ENCODE measurements around the gene ARFIP1. TPM values are rescaled to one million over a fixed set of nuclear protein-coding genes. Genes with fewer than 3 reads are reported as not detected.

ARFIP1 gene
- total and polyA plus RNA-seq, 12 donors = 7.4 to 18.7 (median 14.9) TPM

DNA sequence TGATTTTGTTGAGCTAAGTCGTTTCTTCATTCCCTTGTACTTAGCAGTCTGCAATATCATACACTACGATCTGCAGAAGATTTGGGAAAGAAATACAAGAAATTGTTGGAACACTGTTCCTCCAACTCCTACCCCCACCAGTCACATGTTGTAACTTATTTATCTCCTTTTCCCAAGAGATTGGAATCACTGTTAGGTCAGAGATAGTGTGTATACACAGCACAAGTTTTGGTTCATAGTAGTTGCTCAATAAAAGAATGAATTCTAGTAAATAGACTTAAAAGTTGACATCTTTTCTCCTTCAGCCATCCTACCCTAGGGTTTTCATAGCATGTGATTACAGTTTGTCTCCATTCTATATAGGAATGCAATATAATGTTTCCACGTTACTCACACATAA lies 68.8 kb downstream of the ARFIP1 start:
- intact Hi-C loops (cut with DNase I) = loop anchor here in 6 of 10 donors (1.0 to 5.0 kb wide), 4 partner anchors 234 to 279 kb away; no protein-coding TSS in a partner anchor
- Histone ChIP-seq H3K4me3 (no peak overlapping the region), H3K27ac (no peak overlapping the region), H3K9me3 (peaks cover 0 to 18% (median 13%) of the 10 kb centered on the region in 11 donors), H3K27me3 (no peaks in the 10 kb centered on the region), H3K36me3 (no peaks in the 10 kb centered on the region), H3K4me1 (peaks cover 0 to 20% (median 17%) of the 10 kb centered on the region in 9 donors)
- ATAC-seq (no peak), DNase-seq (no peak)
- TF ChIP-seq CTCF (IDR thresholded peaks at IDR 0.05) = no peak
- 98% methylated on average over 3 of the region's 3 CpGs for WGBS, 2 donors

GRCh38 chr4:152849350-152849749 lies 69.6 kb downstream of the ARFIP1 start:
- intact Hi-C loops (cut with DNase I) = loop anchor here in 6 of 10 donors (5.0 kb wide), 3 partner anchors 233 to 278 kb away; no protein-coding TSS in a partner anchor

DNA sequence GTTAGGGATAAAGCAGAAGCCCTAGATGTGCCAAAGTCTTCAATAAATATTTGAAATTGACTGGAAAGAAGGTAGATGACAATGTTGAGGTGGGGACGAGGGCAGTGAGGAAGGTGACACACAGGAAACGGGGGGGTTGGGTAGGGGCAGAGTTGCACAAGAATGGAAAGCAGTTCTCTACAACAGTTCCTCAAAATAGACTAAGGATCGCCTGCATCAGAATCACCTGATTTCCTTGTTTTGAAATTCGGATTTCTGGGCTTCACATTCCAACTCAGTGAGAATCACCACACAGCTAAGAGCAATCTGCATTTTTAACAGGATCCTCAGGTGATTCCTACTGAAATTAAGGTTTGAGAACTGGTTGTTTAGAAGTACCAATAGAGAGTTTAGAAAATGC lies 70.6 kb downstream of the ARFIP1 start:
- DNase-seq (peak in 1 of 2 donors; percentile 31), ATAC-seq (peak; percentile 62 to 95 (median 85))
- intact Hi-C loops (cut with DNase I) = loop anchor here in 1 of 10 donors (2.0 kb wide), 1 partner anchor 234 kb away; no protein-coding TSS in a partner anchor
- WGBS, 2 donors = 14 to 17% methylated on average over 4 of the region's 4 CpGs
- H3K9me3 ChIP-seq = peaks cover 0 to 29% (median 20%) of the 10 kb centered on the region in 11 donors
- no peak overlapping the region for H3K4me3 ChIP-seq
- H3K4me1 ChIP-seq = peaks cover 0 to 20% (median 17%) of the 10 kb centered on the region in 9 donors
- H3K36me3 ChIP-seq = no peaks in the 10 kb centered on the region
- no peak for TF ChIP-seq CTCF (IDR thresholded peaks at IDR 0.05)
- peak overlapping the region in 6 of 10 donors; percentile 2 to 70 (median 23) for H3K27ac ChIP-seq
- no peaks in the 10 kb centered on the region for H3K27me3 ChIP-seq

More at GRCh38 chr4:152849350-152849749, 69.6 kb downstream of the ARFIP1 start:
- DNase-seq = no peak
- Histone ChIP-seq H3K4me3 (no peak overlapping the region), H3K27me3 (no peaks in the 10 kb centered on the region), H3K9me3 (peaks cover 0 to 27% (median 19%) of the 10 kb centered on the region in 11 donors), H3K27ac (no peak overlapping the region), H3K36me3 (no peaks in the 10 kb centered on the region), H3K4me1 (peaks cover 0 to 20% (median 17%) of the 10 kb centered on the region in 9 donors)
- no peak for TF ChIP-seq CTCF (IDR thresholded peaks at IDR 0.05)
- WGBS, 2 donors = 92 to 96% methylated on average over 2 of the region's 2 CpGs
- ATAC-seq = no peak

GRCh38 chr4:152851226-152851625 lies 71.5 kb downstream of the ARFIP1 start:
- DNase-seq (no peak), ATAC-seq (no peak)
- H3K36me3 ChIP-seq = no peaks in the 10 kb centered on the region
- 80 to 86% methylated on average over 1 of the region's 1 CpG for WGBS, 2 donors
- H3K27me3 ChIP-seq = no peaks in the 10 kb centered on the region
- TF ChIP-seq CTCF (IDR thresholded peaks at IDR 0.05) = no peak
- no peak overlapping the region for H3K4me3 ChIP-seq
- H3K9me3 ChIP-seq = peaks cover 0 to 29% (median 20%) of the 10 kb centered on the region in 11 donors
- H3K27ac ChIP-seq = peak overlapping the region in 1 of 10 donors; percentile 2
- intact Hi-C loops (cut with DNase I) = loop anchor here in 1 of 10 donors (2.0 kb wide), 1 partner anchor 234 kb away; no protein-coding TSS in a partner anchor
- peaks cover 0 to 20% (median 17%) of the 10 kb centered on the region in 9 donors for H3K4me1 ChIP-seq

All from heart right ventricle (tissue), 16 donors.